Skeletal muscle cell (primary cell): ENCODE data around the gene FBXO17.
"Not testable (repeated sequence)": the region's sequence is repeated elsewhere in the genome, so short reads cannot be mapped to it uniquely, and the experiment has no call there.

Experiments used
- DNase-seq: peaks from one replicate; pipeline ENCODE4 v3.0.0-alpha.2; 2010; ENCODE audit warnings: low read depth
- H3K4me3 ChIP-seq: 2 replicates; pipeline ENCODE4 v1.5.1; 2011; ENCODE audit warnings: low read depth, mild to moderate bottlenecking, control low read depth, low read length, moderate library complexity

FBXO17 gene

DNA sequence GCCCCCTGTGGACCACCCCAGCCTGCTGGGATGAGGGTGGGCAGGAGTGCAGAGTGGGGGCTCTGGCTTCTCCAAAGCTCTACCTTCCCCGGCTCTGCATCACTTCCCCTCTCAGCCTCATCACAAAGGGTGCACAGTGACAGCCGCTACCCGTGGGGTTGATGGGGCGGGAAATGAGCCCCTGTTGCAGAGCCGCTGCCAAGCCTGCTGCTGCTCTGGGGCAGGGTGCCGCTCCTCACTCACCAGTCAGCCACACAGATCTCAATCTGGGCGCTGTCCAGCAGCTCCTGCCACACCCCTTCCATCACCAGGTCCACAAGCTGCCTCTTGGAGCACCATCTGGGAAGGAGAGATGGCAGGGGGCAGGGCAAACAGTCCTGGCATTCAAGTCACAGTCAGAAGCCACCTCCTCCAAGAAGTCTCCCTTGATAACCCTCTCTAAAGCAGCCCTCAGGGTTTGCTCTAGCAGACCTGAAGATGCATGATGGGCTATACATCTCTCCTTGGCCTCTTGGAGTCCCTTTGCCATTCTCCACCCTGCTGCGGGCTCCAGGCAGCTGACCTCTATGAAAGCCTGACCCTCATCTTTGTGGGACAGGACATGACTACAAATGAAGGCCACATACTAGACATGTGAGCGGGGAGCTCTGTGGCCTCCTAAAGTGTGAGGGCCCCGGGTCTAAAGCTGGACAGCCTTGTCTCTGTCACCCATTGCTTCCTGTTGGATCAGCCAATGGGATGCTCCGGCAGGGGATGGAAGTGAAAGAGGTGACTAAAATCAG is 29.1 kb downstream of the FBXO17 start:
- H3K4me3 ChIP-seq: no peak overlapping the region
- DNase-seq: no peak

DNA sequence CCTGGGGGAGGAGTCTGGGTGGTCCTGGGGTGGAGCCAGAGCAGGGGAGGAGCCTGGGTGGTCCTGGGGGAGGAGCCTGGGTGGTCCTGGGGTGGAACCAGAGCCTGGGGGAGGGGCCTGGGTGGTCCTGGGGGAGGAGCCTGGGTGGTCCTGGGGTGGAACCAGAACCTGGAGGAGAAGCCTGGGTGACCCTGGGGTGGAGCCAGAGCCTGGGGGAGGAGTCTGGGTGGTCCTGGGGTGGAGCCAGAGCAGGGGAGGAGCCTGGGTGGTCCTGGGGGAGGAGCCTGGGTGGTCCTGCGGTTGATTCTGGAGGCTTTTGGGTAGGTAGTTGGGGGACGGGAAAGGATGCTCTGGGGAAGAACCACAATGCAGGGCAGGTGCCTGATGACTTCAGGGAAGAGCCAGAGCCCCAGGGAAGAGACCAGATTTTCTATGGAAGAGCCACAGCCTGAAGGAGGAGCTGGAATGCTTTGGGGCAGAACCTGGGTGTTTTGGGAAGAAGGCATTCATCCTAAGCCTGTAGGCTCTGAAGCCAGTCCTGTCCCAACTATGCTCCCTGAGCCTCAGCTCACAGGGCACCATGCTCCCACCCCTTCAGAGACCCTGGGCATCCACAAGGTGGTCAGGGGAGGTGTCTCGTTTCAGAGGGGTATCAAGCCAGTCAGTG is 29.8 kb downstream of the FBXO17 start:
- H3K4me3 ChIP-seq: no peak overlapping the region
- DNase-seq: no peak

DNA sequence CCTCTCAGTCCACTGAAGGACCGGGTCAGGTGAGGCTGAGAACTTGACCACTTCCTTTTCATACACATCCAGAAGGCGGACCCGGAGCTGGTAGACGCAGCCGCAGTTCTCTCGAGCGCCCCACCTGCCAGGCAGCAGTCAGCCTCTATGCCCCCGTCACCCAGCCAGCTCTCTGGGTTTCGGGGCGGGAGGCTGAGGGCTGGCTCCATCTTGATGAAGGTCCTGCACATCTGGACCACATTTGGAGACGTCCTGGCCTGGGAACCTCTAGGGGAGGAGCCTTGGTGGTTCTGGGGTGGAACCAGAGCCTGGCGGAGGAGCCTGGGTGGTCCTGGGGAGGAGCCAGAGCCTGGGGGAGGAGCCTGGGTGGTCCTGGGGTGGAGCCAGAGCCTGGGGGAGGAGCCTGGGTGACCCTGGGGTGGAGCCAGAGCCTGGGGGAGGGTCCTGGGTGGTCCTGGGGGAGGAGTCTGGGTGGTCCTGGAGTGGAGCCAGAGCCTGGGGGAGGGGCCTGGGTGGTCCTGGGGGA is 30.5 kb downstream of the FBXO17 start:
- no peak overlapping the region for H3K4me3 ChIP-seq
- no peak for DNase-seq

DNA sequence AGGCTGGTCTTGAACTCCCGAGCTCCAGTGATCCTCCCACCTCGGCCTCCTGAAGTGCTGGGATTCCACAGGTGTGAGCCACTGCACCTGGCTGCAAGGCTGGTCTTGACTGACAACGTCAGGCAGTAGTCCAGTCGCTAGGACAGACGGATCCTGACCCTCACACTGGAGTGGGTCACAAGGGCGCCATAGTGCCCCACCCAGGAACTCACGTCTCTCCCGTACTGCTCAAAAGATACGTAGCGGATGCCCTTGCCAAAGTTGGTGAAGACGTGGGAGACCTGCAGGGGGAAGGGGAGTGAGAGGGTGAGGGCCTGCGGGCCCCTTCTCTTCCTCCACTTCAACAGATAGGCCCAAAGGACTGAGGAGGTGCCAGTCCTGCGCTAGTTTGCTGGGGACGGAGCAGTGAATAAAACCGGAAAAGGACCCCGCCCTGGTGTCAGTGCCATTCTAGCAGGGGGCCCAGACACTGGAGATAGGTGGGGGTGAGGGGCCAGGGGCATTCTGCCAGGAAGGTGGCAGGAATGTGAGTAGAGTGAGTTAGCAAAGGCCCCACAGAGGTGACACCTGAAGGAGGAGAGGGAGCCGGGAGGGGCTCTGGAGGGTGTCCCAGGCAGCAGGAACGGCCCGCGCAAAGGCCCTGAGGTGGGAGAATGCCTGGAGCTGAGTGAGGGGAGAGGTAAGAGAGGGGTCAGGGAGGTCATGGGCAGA is 32.9 kb downstream of the FBXO17 start:
- no peak overlapping the region for H3K4me3 ChIP-seq
- DNase-seq: no peak

DNA sequence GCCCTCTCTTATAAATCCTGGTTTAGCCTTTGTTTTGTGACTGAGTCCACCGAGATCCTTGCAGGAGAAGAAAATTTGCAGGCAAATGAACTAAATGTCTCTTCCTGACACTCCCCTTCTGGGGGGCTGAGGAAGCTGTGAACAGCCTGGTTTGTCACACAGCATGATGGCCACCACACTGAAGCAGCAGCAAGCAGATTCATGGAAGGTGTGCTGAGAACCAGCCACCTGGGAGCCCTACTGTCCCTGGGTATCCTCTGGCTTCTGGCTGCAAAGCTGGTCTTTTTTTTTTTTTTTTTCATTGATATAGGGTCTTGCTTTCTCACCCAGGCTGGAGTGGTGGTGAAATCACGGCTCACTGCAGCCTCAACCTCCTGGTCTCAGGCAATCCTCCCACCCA is 33.6 kb downstream of the FBXO17 start:
- H3K4me3 ChIP-seq: no peak overlapping the region
- DNase-seq: no peak

DNA sequence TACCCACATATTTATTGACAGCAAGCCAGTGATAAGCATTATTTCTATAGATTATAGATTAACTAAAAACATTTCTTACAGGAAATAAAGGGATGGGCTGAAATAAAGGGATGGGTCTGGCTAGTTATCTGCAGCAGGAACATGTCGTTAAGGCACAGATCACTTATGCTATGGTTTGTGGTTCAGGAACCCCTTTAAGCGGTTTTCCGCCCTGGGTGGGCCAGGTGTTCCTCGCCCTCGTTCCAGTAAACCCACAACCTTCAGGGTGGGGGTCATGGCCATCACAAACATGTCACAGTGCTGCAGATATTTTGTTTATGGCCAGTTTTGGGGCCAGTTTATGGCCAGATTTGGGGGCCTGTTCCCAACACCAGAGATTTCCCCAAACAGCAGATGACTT is 34.1 kb downstream of the FBXO17 start:
- not testable (repeated sequence) for H3K4me3 ChIP-seq, DNase-seq

DNA sequence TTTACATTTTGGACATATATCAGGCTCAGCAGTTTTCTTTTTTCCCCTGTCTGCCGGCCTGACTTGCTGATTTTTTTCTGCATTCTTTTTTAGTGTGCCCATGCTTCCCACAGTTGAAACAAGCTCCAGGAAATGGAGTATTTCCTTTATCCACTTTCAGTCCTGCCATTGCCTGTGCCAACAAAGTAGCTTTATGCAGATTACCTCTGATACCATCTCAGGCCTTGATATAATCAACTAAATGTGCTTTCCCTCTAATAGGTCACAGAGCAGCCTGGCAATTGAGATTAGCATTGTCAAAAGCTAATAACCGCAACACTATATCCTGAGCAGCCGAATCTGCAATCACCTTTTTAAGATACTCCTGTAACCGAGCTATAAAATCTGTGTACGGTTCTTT is 35.6 kb downstream of the FBXO17 start:
- no peak overlapping the region for H3K4me3 ChIP-seq
- no peak for DNase-seq

DNA sequence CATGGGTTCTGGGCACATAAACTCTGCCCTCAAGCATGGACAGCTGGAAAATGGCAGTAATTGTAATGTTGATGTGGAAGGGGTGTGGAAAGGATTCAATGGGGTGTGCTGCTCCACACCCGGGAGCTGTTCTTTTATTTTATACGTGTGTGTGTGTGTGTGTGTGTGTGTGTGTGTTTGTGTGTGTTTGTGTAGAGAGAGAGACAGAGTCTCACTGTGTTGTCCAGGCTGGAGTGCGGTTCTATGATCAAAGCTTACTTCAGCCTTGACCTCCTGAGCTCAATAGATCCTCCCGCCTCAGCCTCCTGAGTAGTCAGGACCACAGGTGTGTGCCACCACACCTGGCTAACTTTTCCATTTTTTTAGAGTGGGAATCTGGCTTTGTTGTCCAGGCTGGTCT is 42.0 kb downstream of the FBXO17 start:
- H3K4me3 ChIP-seq: no peak overlapping the region
- no peak for DNase-seq

DNA sequence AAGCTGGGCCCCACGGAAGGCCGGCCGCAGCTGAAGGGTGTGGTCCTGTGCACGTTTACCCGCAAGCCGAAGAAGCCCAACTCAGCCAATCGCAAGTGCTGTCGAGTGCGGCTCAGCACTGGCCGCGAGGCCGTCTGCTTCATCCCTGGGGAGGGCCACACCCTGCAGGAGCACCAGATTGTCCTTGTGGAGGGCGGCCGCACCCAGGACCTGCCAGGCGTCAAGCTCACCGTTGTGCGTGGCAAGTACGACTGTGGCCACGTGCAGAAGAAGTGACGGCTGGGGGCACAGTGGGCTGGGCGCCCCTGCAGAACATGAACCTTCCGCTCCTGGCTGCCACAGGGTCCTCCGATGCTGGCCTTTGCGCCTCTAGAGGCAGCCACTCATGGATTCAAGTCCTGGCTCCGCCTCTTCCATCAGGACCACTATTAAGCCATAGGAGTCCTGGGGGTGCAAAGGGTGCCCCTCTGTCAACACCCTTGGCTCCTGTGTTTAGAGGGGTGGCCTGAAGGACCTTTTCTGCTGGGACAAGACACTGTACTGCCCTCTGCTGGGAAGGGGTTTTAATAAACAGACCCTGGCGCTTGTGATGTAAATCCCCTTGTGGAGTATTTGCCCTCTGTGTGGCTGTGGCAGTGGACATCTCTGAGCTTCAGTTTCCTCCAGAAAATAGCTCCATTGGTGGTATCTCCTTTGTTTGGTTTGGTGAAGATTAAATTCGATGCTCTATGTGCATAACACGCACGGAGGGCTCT is 42.9 kb downstream of the FBXO17 start:
- no peak for DNase-seq
- H3K4me3 ChIP-seq: no peak overlapping the region

DNA sequence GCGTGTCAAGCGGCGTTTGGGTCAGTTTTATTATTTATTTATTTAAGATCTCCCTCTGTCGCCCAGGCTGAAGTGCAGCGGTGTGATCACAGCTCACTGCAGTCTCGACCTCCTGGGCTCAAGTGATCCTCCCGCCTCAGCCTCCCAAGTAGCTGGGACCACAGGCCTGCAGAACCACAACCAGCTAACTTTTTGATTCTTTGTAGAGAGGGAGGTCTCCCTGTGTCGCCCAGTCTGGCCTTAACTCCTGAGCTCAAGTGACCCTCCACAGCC is 44.1 kb downstream of the FBXO17 start:
- peak overlapping the region; percentile 98 for H3K4me3 ChIP-seq
- no peak for DNase-seq

DNA sequence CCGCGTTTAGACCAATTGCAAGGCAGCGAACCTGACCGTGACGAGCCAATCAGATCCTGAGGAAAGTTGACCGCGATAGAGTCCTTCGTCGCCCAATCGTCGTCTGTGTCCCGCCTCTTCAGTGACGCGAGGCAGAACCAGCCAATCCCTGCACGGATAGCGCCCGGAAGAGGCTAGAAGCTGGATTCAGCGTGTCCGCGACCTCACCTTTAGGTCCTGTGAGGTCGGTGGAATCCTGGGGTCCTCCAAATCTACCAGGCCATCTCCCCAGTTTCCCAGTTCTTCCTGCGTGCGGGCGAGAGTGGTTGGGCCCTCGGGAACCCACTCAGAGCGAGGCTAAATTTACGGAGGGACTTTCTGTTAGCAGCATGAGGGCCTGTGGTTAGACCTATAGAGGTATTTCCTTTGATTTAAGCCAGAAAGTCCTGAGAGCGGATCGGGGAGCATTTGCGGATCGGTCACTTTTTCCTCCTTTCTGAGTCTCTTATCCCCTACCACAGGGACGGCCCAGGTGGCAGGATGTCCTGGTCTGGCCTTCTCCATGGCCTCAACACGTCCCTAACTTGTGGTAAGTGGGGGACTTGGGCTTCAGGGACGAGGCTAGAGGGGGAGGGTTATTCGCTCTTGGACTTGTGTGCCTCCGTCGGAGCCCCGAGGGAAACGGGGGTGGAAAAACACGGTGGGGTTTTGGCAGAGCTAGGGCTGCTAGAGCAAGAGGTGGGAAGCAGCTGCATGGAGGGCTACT is 44.6 kb downstream of the FBXO17 start, which contains the start of gene MRPS12:
MRPS12 (plus strand) TSS at position 169 of the 745 bp plus-strand sequence; CDS start at position 520, 351 bp downstream.
- H3K4me3 ChIP-seq: peak within 1 kb of the TSS; percentile 98
- DNase-seq: peak; percentile 96

DNA sequence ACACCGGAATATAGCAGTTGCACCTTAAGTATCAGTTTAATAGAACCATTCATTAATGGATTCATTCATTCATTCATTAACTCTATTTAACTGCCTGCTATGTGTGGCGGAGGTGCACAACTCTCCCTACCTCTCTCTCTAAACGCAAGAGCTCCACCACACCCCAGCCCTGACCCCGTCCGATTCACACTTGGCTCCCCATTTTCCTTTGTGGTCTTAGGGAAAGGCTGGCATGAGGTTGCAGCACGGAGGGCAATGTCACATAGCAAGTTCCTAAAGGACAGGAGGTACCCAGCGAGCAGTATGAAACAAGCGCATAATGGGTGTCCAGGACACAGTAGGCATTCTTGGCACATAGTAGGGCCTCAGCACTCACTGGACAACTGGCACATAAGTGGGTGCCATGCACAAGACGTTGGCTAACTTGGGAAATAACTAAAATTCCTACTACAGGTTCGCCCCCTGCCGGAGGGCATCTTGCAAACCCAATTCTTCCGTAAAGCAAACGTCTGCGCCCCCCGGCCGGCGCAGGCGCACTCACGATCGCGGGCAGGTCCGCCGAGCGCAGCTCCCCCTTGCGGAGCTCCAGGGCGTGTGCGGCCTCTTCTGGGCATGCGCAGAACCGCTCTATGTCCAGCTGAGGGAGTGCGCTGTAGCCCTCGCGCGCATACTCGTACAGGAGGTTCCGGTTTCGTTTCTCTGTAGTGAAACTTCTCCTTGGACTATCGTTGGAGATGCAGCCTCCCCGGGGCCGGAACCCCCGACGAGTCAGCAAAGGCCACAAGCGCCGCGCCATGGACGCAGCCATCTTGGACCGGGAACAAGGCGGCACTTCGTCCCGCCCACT is 45.4 kb downstream of the FBXO17 start, which contains the start of gene SARS2:
SARS2 (minus strand) TSS at position 835 of the 847 bp plus-strand sequence; CDS start at position 808, 27 bp downstream.
- peak within 1 kb of the TSS; percentile 98 for H3K4me3 ChIP-seq
- DNase-seq: peak; percentile 71

DNA sequence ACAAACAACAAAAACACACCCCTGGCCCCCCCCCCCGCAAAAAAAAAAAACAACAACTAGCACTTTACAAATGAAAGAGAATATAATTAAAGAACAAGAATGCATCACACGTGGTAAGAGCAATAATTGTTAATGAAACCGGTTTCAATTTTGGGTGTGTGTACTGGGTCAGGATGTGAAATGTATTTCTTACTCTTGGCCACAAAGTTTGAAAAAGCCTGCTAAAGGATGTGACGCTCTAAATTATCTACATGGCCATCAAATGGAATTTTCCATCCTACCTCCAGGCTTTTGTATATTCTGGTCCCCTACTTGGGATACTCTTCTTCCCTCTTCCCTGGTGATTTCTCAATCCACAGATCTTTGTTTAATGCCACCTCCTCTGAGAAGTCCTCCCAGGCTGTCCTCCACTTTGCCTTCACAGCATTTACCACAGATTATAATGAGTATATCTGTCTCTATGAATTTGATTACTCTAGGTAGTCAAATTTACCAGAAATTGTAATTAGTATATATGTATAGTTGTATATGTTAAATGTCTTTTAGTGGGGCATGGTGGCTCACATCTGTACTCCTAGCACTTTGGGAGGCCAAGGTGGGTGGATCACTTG is 47.0 kb downstream of the FBXO17 start:
- no peak for DNase-seq

DNA sequence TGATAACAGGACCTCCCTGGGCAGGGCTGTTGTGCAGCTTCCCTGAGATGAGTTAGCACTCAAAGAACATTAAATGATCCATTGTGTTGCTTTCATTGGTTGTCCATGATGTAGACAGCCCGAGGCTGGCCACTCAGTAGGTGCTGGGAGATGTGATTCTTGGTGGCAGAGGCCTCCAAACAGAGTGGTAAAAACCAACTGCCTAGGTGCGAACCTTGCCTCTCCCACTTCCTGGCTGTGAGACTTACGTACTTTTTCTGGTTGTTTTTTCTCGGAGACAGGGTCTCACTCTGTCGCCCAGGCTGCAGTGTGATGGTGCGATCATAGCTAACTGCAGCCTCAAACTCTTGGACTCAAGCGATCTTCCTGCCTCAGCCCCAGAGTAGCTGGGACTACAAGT is 51.2 kb downstream of the FBXO17 start:
- DNase-seq: no peak
- no peak overlapping the region for H3K4me3 ChIP-seq

More for the DNA sequence above, 47.0 kb downstream of the FBXO17 start:
- no peak overlapping the region for H3K4me3 ChIP-seq

DNA sequence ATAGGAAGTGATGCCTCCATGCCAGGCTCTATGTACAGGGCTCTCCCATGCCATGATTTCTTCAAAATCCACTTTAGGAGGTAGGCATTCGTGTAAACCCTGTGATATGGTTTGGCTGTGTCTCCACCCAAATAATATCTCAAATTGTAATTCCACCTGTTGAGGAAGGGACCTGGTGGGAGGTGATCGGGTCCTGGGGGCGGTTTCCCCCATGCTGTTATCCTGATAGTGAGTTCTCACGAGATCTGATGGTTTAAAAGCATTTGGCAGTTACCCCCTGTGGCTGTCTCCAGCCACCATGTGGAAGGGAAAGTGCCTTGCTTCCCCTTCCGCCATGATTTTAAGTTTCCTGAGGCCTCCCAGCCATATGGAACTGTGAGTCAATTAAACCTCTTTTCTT is 53.1 kb downstream of the FBXO17 start:
- no peak for DNase-seq
- H3K4me3 ChIP-seq: no peak overlapping the region

DNA sequence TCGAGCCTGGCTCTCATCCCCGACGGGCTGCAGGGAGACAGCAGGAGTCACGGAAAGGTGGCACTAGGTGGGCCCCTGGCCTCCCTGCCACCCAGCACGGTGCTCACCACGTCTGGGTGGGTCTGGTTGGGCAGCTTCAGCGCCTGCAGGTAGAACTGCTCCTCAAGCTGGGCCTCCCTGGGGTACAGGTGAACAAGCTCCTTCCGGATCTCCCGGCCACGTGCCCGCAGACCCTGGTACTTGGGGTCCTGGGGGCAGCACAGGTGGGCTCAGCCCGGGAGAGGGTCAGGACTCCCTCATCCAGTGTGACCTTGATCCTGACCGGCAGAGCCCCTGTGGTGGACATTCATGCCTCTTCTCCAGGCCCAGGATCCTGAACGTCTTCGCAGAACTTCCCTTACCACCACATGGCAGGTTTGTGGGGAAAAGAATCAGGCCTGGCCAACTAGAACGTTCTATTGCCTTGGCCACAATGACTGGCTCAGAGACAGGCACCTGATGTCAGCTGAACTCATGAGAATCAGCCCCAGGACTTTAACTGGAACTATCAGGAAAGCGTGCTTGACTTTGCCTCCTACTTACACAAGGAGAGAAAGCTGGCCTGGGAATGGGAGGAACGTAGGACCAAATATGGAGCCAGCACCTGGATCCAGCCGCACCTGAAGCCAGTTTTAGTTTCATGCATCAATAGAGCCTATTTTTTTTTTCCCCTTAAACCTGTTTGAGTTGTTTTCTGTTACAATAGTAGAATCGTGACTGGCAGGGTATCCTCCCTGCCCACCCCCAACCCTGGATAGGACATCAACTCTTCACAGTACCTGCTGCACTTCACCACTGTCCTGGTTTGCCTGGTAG is 53.9 kb downstream of the FBXO17 start:
- no peak overlapping the region for H3K4me3 ChIP-seq
- no peak for DNase-seq
